ENCODE data around the gene BCL11A. TPM values are rescaled to one million over a fixed set of nuclear protein-coding genes. Genes with fewer than 3 reads are reported as not detected.
A peak's percentile ranks its signal among the peaks of the same experiment; 100 is the strongest.

BCL11A gene
- total RNA-seq, 2 donors from 2014 or later = 14.3 to 16.2 TPM

- H3K4me1 ChIP-seq = peaks cover 25% of the 10 kb centered on the region
- no peaks in the 10 kb centered on the region for H3K36me3 ChIP-seq (replicated peaks in 1 of 2; ENCODE audit: insufficient read depth in 1 of 2, low read depth in 2 of 2)
- intact Hi-C loops (cut with DNase I) = no loop called here
- DNase-seq (peak in 1 of 4 donors; percentile 30), ATAC-seq (no peak)
- H3K4me3 ChIP-seq = no peak overlapping the region
- no peak overlapping the region for H3K27ac ChIP-seq
- TF ChIP-seq CTCF (IDR thresholded peaks at IDR 0.05) (no peak), POLR2A (IDR thresholded peaks at IDR 0.05) (no peak)
- 81 to 91% methylated on average over 9 of the region's 9 CpGs for WGBS, 2 donors
- H3K27me3 ChIP-seq = no peaks in the 10 kb centered on the region
- no peaks in the 10 kb centered on the region for H3K9me3 ChIP-seq
Measured at GRCh38 chr2:60507211-60507965, 46.1 kb downstream of the BCL11A start.

GRCh38 chr2:60505880-60506260 is 47.6 kb downstream of the BCL11A start:
- TF ChIP-seq CTCF (IDR thresholded peaks at IDR 0.05) = no peak
- intact Hi-C loops (cut with DNase I) = no loop called here
- H3K27ac ChIP-seq = no peak overlapping the region
- H3K4me1 ChIP-seq = peaks cover 14% of the 10 kb centered on the region
- no peak for DNase-seq
- 78 to 88% methylated on average over 4 of the region's 4 CpGs for WGBS, 2 donors
- H3K9me3 ChIP-seq = no peaks in the 10 kb centered on the region
- no peaks in the 10 kb centered on the region for H3K27me3 ChIP-seq
- ATAC-seq = no peak
- H3K4me3 ChIP-seq = no peak overlapping the region
- H3K36me3 ChIP-seq (replicated peaks in 1 of 2; ENCODE audit: insufficient read depth in 1 of 2, low read depth in 2 of 2) = no peaks in the 10 kb centered on the region

- WGBS, 2 donors = 67 to 77% methylated on average over 10 of the region's 10 CpGs
- Histone ChIP-seq H3K4me3 (no peak overlapping the region), H3K36me3 (replicated peaks in 1 of 2; ENCODE audit: insufficient read depth in 1 of 2, low read depth in 2 of 2) (no peaks in the 10 kb centered on the region), H3K9me3 (no peaks in the 10 kb centered on the region), H3K4me1 (peaks cover 9% of the 10 kb centered on the region), H3K27me3 (no peaks in the 10 kb centered on the region), H3K27ac (no peak overlapping the region)
- DNase-seq (peak in 1 of 4 donors; percentile 30), ATAC-seq (no peak)
- intact Hi-C loops (cut with DNase I) = no loop called here
- no peak for TF ChIP-seq POLR2A (IDR thresholded peaks at IDR 0.05)
- TF ChIP-seq CTCF (IDR thresholded peaks at IDR 0.05) = no peak
Measured at GRCh38 chr2:60505240-60505879, 48.1 kb downstream of the BCL11A start.

GRCh38 chr2:60504049-60504448 is 49.4 kb downstream of the BCL11A start:
- no peak overlapping the region for H3K4me3 ChIP-seq
- no peak for ATAC-seq
- H3K4me1 ChIP-seq = peaks cover 9% of the 10 kb centered on the region
- no peak for DNase-seq
- no peaks in the 10 kb centered on the region for H3K9me3 ChIP-seq
- no peak overlapping the region for H3K27ac ChIP-seq
- 97% methylated on average over 5 to 6 of the region's 6 CpGs for WGBS, 2 donors
- TF ChIP-seq CTCF (IDR thresholded peaks at IDR 0.05) = peak in 2 of 7 experiments; percentile 18 to 22
- TF ChIP-seq POLR2A (IDR thresholded peaks at IDR 0.05) = no peak
- intact Hi-C loops (cut with DNase I) = no loop called here
- no peaks in the 10 kb centered on the region for H3K27me3 ChIP-seq
- no peaks in the 10 kb centered on the region for H3K36me3 ChIP-seq (replicated peaks in 1 of 2; ENCODE audit: insufficient read depth in 1 of 2, low read depth in 2 of 2)
